A549 (cell line): Measurements from ENCODE around the gene CHD6. TPM values are rescaled to one million over a fixed set of nuclear protein-coding genes. Genes with fewer than 3 reads are reported as not detected.

Experiments
- ATAC-seq, 2 experiments: fragments of 200-7000 bp in 1 of 2; fragments of >200 bp in 1 of 2; cut with Nextera tagmentation in 1 of 2; cut with Tn5 transposase in 1 of 2; 3 replicates each; pipeline versions ENCODE4 v1.8.0 to v1.9.1; 2018 to 2020; ENCODE audit warnings: mild to moderate bottlenecking in 1 of 2, moderate library complexity in 1 of 2
- CTCF ChIA-PET: fragments of 300-600 bp; sonication (Branson Sonifier 250); formaldehyde crosslinking; extraction: SDS; loops from one replicate; lab custom pipeline; 2021; ENCODE audit warnings: antibody characterized with exemption, inconsistent platforms; lab: Yijun Ruan, JAX
- POLR2A ChIA-PET: fragments of 350-600 bp; formaldehyde crosslinking; extraction: SDS; loops from one replicate; lab custom pipeline; 2021; ENCODE audit warnings: antibody characterized with exemption, inconsistent platforms; lab: Yijun Ruan, JAX
- DNase-seq, 2 experiments: peaks; one replicate each; pipeline versions ENCODE4 v3.0.0 to v3.0.0-alpha.2; 2011 to 2016; ENCODE audit warnings: low read depth in 1 of 2, low spot score in 1 of 2
- FAIRE-seq: peaks from 2 replicates; lab custom pipeline; 2011; peaks lifted over from hg19 to GRCh38; lab: Jason Lieb, UNC
- H3K27ac ChIP-seq, 2 experiments: fragments of >200 bp; sonication (Bioruptor Twin); formaldehyde crosslinking; 3 replicates each; pipeline ENCODE4 v1.5.1; 2016 to 2017
- H3K4me1 ChIP-seq: fragments of >200 bp; sonication (Bioruptor Twin); formaldehyde crosslinking; 3 replicates; pipeline ENCODE4 v1.6.1; 2016
- H3K4me2 ChIP-seq: fragments of >200 bp; sonication (Bioruptor Twin); formaldehyde crosslinking; 3 replicates; pipeline ENCODE4 v1.6.1; 2016
- H3K4me3 ChIP-seq: fragments of >200 bp; sonication (Bioruptor Twin); formaldehyde crosslinking; 3 replicates; pipeline ENCODE4 v1.5.1; 2016
- H3K9me3 ChIP-seq: fragments of >200 bp; sonication (Bioruptor Twin); formaldehyde crosslinking; 3 replicates; pipeline ENCODE4 v1.6.1; 2016
- ATOH8 ChIP-seq: fragments of 250-450 bp; sonication (Bioruptor Pico); IDR thresholded peaks from 2 replicates; pipeline ENCODE4 v1.5.0; 2020; ENCODE audit warnings: low read depth, mild to moderate bottlenecking, moderate library complexity
- BCL3 ChIP-seq: fragments of >200 bp; sonication (Bioruptor Twin); formaldehyde crosslinking; IDR thresholded peaks from 3 replicates; pipeline ENCODE4 v1.6.1; 2016
- CBX2 ChIP-seq: fragments of 200-600 bp; sonication (generic); IDR thresholded peaks from 2 replicates; pipeline ENCODE4 v1.6.1; 2016; ENCODE audit warnings: low read depth, mild to moderate bottlenecking, borderline replicate concordance
- CBX8 ChIP-seq: fragments of 200-600 bp; sonication (generic); IDR thresholded peaks from 2 replicates; pipeline ENCODE4 v1.6.1; 2016
- CEBPB ChIP-seq, 2 experiments: fragments of >200 bp in 1 of 2; sonication (Bioruptor Twin) in 1 of 2; formaldehyde crosslinking in 1 of 2; IDR thresholded peaks; 2 replicates each; pipeline ENCODE4 v1.6.1; 2012 to 2016
- CHD4 ChIP-seq: fragments of 200-600 bp; sonication (generic); IDR thresholded peaks from 2 replicates; pipeline ENCODE4 v1.6.1; 2016; ENCODE audit warnings: antibody characterized with exemption, mild to moderate bottlenecking, borderline replicate concordance
- EP300 ChIP-seq, 2 experiments: fragments of >200 bp; sonication (Bioruptor Twin); formaldehyde crosslinking; IDR thresholded peaks; 2 replicates in 1 of 2; 3 replicates in 1 of 2; pipeline ENCODE4 v1.6.1; 2016 to 2017
- FOSB ChIP-seq: fragments of 250-450 bp; sonication (Bioruptor Pico); IDR thresholded peaks from 2 replicates; pipeline ENCODE4 v1.5.0; 2020; ENCODE audit warnings: mild to moderate bottlenecking, moderate library complexity
- FOSL2 ChIP-seq, 2 experiments: fragments of 450-650 bp in 1 of 2; fragments of >200 bp in 1 of 2; sonication (Bioruptor Twin) in 1 of 2; formaldehyde crosslinking; IDR thresholded peaks; 2 replicates each; pipeline versions ENCODE4 v1.5.0 to v1.6.1; 2016 to 2020; ENCODE audit warnings: mild to moderate bottlenecking in 1 of 2, moderate library complexity in 1 of 2
- GATA3 ChIP-seq: IDR thresholded peaks from 2 replicates; pipeline ENCODE4 v1.6.1; 2012; ENCODE audit warnings: borderline replicate concordance
- HMGXB4 ChIP-seq: fragments of 250-450 bp; sonication (Bioruptor Pico); IDR thresholded peaks from 2 replicates; pipeline ENCODE4 v1.5.0; 2021; ENCODE audit warnings: mild to moderate bottlenecking, moderate library complexity, borderline replicate concordance
- HOXB13 ChIP-seq: fragments of 250-450 bp; sonication (Bioruptor Pico); IDR thresholded peaks from 2 replicates; pipeline ENCODE4 v1.5.0; 2020; ENCODE audit warnings: low read depth, mild to moderate bottlenecking, moderate library complexity
- KDM5A ChIP-seq: fragments of 200-600 bp; sonication (generic); IDR thresholded peaks from 2 replicates; pipeline ENCODE4 v1.6.1; 2016; ENCODE audit warnings: antibody characterized with exemption, mild to moderate bottlenecking
- NR3C1 ChIP-seq: fragments of >200 bp; sonication (Bioruptor Twin); formaldehyde crosslinking; IDR thresholded peaks from 3 replicates; pipeline ENCODE4 v1.6.1; 2017
- PBX3 ChIP-seq: IDR thresholded peaks from 2 replicates; pipeline ENCODE4 v1.6.1; 2012
- POLR2A ChIP-seq: IDR thresholded peaks from 2 replicates; pipeline ENCODE4 v1.6.1; 2012; ENCODE audit warnings: mild to moderate bottlenecking, low read length
- POLR2AphosphoS2 ChIP-seq: conservative IDR thresholded peaks from 2 replicates; pipeline ENCODE4 v1.6.1; 2012; ENCODE audit warnings: low read length, improper control_type of control experiment, inconsistent platforms
- RFX5 ChIP-seq: fragments of 450-650 bp; IDR thresholded peaks from 2 replicates; pipeline ENCODE4 v1.7.1; 2014; ENCODE audit warnings: antibody characterized with exemption, mild to moderate bottlenecking, moderate library complexity
- SMC3 ChIP-seq: fragments of >200 bp; sonication (Bioruptor Twin); formaldehyde crosslinking; IDR thresholded peaks from 3 replicates; pipeline ENCODE4 v1.6.1; 2018; ENCODE audit warnings: inconsistent platforms
- TP53 ChIP-seq: fragments of 250-450 bp; sonication (Bioruptor Pico); IDR thresholded peaks from 2 replicates; pipeline ENCODE4 v1.5.0; 2021; ENCODE audit warnings: mild to moderate bottlenecking, moderate library complexity
- ZFP36 ChIP-seq: fragments of 450-650 bp; IDR thresholded peaks from 2 replicates; pipeline ENCODE4 v1.6.1; 2014; ENCODE audit warnings: borderline replicate concordance; ENCODE audit not compliant: partially characterized antibody
- WGBS: methylation state at CpG from one replicate; pipeline ENCODE4 v1.1.6; 2017; ENCODE audit errors: missing lambda C conversion rate; 5-methylcytosine and 5-hydroxymethylcytosine counted together
- polyA plus RNA-seq, 4 experiments: library from polyadenylated mRNA; depleted of rRNA in 3 of 4; stranded (reverse); fragments of >200 nt; fragmentation: RNase III in 1 of 4; extraction: RNeasy Plus Mini Kit Qiagen cat#74134 plus additional on column Dnase treatment in 1 of 4; gene quantifications; 2 replicates in 3 of 4; 3 replicates in 1 of 4; pipeline ENCODE4 v1.2.3, GENCODE V29; 2011 to 2017

The CHD6 gene
- polyA plus RNA-seq, 2 of the 4 experiments (the other 2 are of a cell fraction): 8.2 to 22.6 TPM

- POLR2A ChIA-PET: no interaction called here
- 86% methylated on average over 2 of the region's 2 CpGs for WGBS
- H3K4me1 ChIP-seq: no peaks in the 10 kb centered on the region
- no peak for FAIRE-seq
- CTCF ChIA-PET: no interaction called here
- no peaks in the 10 kb centered on the region for H3K9me3 ChIP-seq
- DNase-seq: no peak
- TF ChIP-seq PBX3 (no peak), CBX8 (no peak), BCL3 (no peak), FOSB (CRISPR knock-in tag) (no peak), TP53 (CRISPR knock-in tag) (no peak), HOXB13 (CRISPR knock-in tag) (no peak), EP300 (IDR thresholded peaks at IDR 0.05) (no peak), CBX2 (no peak)
- H3K4me2 ChIP-seq: no peak overlapping the region
- ATAC-seq: no peak
- no peak overlapping the region for H3K27ac ChIP-seq
- H3K4me3 ChIP-seq: no peak overlapping the region
Measured at GRCh38 chr20:41513829-41514228, 104.3 kb downstream of the CHD6 start.

GRCh38 chr20:41512624-41513023 lies 105.6 kb downstream of the CHD6 start:
- ChIA-PET POLR2A (no interaction called here), CTCF (interaction anchor here (0.7 kb wide), 1 partner anchor 21 kb away, joined by 3 read pairs; no protein-coding TSS in a partner anchor)
- DNase-seq (no peak), FAIRE-seq (no peak), ATAC-seq (no peak)
- Histone ChIP-seq H3K9me3 (no peaks in the 10 kb centered on the region), H3K27ac (no peak overlapping the region), H3K4me1 (peaks cover 6% of the 10 kb centered on the region; the same call in 1 of the 3 replicates), H3K4me2 (no peak overlapping the region), H3K4me3 (no peak overlapping the region)
- WGBS: 96% methylated on average over 11 of the region's 11 CpGs
- no peak for TF ChIP-seq SMC3
- TF ChIP-seq ATOH8: no peak
- no peak for TF ChIP-seq NR3C1
- TF ChIP-seq CHD4: no peak
- TF ChIP-seq HMGXB4 (CRISPR knock-in tag): no peak
- TF ChIP-seq POLR2A: no peak
- TF ChIP-seq CBX2: no peak
- TF ChIP-seq KDM5A: no peak
- TF ChIP-seq RFX5: no peak
- TF ChIP-seq GATA3: no peak
- no peak for TF ChIP-seq POLR2AphosphoS2
- TF ChIP-seq FOSL2 (IDR thresholded peaks at IDR 0.05): no peak
- TF ChIP-seq FOSL2 (CRISPR knock-in tag; IDR thresholded peaks at IDR 0.05): no peak
- TF ChIP-seq ZFP36: no peak
- TF ChIP-seq CEBPB (IDR thresholded peaks at IDR 0.05): no peak
